ENCODE results near the gene CADM2. TPM values are rescaled to one million over a fixed set of nuclear protein-coding genes. Genes with fewer than 3 reads are reported as not detected.

CADM2 gene
- total and polyA plus RNA-seq, 5 experiments from 2014 or later, result 0.12 to 0.96 (median 0.55) TPM; not detected in 2

DNA sequence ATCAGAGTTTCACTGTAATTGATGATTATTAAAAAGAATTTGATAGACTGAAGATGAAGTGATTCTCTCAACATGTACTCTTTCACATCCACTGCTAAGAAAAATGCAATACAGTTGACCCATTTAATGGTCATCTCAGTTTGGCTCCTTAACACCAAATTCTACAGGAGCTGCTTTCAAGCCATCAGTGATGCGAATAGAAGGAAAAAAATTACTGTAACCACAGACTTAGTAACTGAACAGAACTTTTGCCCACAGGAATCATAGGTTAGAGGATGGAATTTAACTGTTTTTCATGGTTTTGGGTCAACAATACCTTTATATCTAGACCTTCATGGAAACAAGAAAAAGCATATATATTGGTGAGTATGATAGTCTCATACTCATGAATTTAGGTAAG lies 633.5 kb downstream of the CADM2 start:
- Mint-ChIP-seq H3K9me3 (peaks cover 0 to 2% (median 0%) of the 10 kb centered on the region in 9 donors), H3K36me3 (no peaks in the 10 kb centered on the region), H3K4me3 (no peak overlapping the region), H3K4me1 (no peaks in the 10 kb centered on the region), H3K27me3 (no peaks in the 10 kb centered on the region), H3K27ac (no peak overlapping the region)
- DNase-seq, result no peak
- POLR2A ChIA-PET, result no interaction called here
- ATAC-seq, result no peak

DNA sequence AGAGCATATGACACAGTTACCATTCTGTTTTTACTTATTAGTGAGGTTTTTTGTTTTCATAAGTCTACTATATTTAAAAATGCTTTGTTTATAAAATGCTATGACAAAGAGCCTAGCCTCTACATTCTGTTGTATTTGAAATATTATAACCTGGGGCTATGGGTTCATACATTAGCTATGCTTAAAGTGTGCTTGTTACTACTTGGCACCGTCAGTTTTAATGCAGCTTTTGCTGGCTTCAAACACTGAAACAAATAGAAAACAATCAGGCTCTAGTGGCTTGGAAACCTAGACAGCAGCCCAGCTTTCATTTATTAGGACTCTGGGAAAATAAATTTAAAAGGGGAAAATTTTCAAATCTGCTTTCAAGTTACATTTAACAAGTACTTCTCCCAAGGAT lies 635.9 kb downstream of the CADM2 start:
- ATAC-seq (no peak), DNase-seq (no peak)
- POLR2A ChIA-PET, result no interaction called here
- Mint-ChIP-seq H3K27ac (no peak overlapping the region), H3K4me3 (no peak overlapping the region), H3K9me3 (peaks cover 0 to 2% (median 0%) of the 10 kb centered on the region in 9 donors), H3K27me3 (no peaks in the 10 kb centered on the region), H3K36me3 (no peaks in the 10 kb centered on the region), H3K4me1 (no peaks in the 10 kb centered on the region)

DNA sequence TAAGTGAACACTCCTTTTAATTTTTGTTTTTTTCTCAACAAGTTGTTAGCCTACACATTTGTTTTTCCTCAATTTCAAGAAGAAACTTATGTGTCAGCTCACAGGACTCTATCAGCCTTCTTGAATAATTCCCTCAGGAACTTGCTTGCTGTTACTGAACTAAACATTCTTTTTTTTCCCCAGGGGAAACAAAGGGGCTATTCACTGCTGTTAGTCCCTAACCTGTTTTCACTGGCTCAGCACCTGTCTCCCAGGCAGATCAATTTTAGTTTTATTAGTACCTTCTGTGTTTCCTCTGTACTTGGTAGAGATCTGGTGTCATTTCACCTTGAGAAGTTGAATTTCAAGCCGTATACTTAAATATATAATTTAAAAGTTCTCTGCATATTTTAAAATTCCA lies 644.6 kb downstream of the CADM2 start:
- no peaks in the 10 kb centered on the region for H3K27me3 Mint-ChIP-seq
- H3K27ac Mint-ChIP-seq, result no peak overlapping the region
- no peaks in the 10 kb centered on the region for H3K4me1 Mint-ChIP-seq
- H3K4me3 Mint-ChIP-seq, result no peak overlapping the region
- H3K36me3 Mint-ChIP-seq, result no peaks in the 10 kb centered on the region
- POLR2A ChIA-PET, result no interaction called here
- no peak for DNase-seq
- H3K9me3 Mint-ChIP-seq, result peaks cover 0 to 5% (median 0%) of the 10 kb centered on the region in 9 donors
- ATAC-seq, result no peak

DNA sequence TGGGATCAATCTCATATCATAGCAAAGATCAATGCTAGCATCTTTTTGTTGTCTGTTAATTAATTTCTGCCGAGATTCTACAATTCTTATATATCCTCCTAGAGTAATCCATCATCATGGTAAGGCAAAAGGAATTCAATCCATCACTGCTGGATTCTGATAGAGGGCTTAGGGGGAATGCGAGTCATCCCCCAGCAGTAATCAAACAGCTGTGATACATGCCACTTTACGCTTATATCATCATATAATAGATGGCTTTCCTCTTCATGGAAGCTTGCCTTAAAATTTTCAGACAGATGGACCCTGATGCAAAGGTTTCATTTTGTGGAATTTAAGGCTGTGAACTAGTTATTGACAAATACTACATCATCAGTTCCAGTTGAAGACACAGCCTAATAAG lies 645.9 kb downstream of the CADM2 start:
- H3K27ac Mint-ChIP-seq, result no peak overlapping the region

DNA sequence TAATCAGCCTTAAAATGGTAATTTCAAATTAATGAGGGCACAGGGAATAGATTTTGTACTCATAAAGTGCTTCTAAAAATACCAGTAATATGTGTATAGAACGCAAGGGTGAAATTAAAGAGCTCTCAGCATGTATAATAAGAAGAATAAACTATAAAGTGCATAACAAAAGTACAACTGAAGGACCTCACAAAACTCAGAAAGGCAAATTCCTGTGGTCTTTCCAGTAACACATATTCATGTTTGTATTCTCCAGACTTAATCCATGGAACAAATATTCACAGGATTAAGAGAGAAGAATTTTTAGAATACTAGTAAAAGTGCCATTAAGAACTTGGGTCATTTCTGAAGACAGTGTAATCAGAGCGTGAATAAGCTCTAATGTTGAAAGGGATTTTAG lies 646.3 kb downstream of the CADM2 start:
- H3K4me3 Mint-ChIP-seq, result no peak overlapping the region
- H3K27ac Mint-ChIP-seq, result no peak overlapping the region
- H3K4me1 Mint-ChIP-seq, result no peaks in the 10 kb centered on the region
- no peak for DNase-seq
- POLR2A ChIA-PET, result no interaction called here
- no peaks in the 10 kb centered on the region for H3K36me3 Mint-ChIP-seq
- peaks cover 0 to 5% (median 0%) of the 10 kb centered on the region in 9 donors for H3K9me3 Mint-ChIP-seq
- no peak for ATAC-seq
- H3K27me3 Mint-ChIP-seq, result no peaks in the 10 kb centered on the region

More for the DNA sequence above, 645.9 kb downstream of the CADM2 start:
- ATAC-seq (no peak), DNase-seq (no peak)
- POLR2A ChIA-PET, result no interaction called here
- Mint-ChIP-seq H3K9me3 (peaks cover 0 to 5% (median 0%) of the 10 kb centered on the region in 9 donors), H3K4me3 (no peak overlapping the region), H3K36me3 (no peaks in the 10 kb centered on the region), H3K27me3 (no peaks in the 10 kb centered on the region), H3K4me1 (no peaks in the 10 kb centered on the region)

DNA sequence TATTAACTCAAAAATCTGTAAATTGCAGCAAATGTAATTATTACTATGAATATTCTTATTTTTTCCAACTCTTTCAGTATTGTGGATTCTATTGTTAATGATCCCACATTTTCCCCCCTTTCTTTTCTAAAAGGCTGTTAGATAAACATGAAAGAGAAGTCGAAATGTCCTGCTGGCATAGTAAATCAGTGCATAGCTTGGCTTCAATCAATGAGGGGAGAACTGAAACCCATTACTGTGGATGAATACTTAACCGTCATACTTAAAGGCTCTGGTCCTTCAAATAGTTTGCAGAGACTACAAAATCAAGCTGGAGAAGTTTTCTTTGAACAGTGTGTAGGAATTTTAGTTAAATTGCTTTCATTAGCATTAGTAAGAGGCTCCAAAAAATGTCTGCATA lies 667.9 kb downstream of the CADM2 start:
- no peak overlapping the region for H3K4me3 Mint-ChIP-seq
- H3K36me3 Mint-ChIP-seq, result no peaks in the 10 kb centered on the region
- POLR2A ChIA-PET, result no interaction called here
- ATAC-seq (no peak), DNase-seq (no peak)
- H3K27me3 Mint-ChIP-seq, result no peaks in the 10 kb centered on the region
- H3K9me3 Mint-ChIP-seq, result peaks cover 0 to 11% (median 4%) of the 10 kb centered on the region in 9 donors
- no peak overlapping the region for H3K27ac Mint-ChIP-seq
- H3K4me1 Mint-ChIP-seq, result no peaks in the 10 kb centered on the region

GRCh38 chr3:85627932-85628331 lies 669.1 kb downstream of the CADM2 start:
- ATAC-seq, result no peak
- Mint-ChIP-seq H3K9me3 (peaks cover 0 to 11% (median 4%) of the 10 kb centered on the region in 9 donors), H3K36me3 (no peaks in the 10 kb centered on the region), H3K27ac (no peak overlapping the region), H3K4me3 (no peak overlapping the region), H3K4me1 (no peaks in the 10 kb centered on the region), H3K27me3 (no peaks in the 10 kb centered on the region)
- POLR2A ChIA-PET, result no interaction called here
- no peak for DNase-seq

- Mint-ChIP-seq H3K4me1 (no peaks in the 10 kb centered on the region), H3K4me3 (no peak overlapping the region), H3K27ac (no peak overlapping the region), H3K27me3 (no peaks in the 10 kb centered on the region), H3K9me3 (peaks cover 0 to 12% (median 4%) of the 10 kb centered on the region in 9 donors), H3K36me3 (no peaks in the 10 kb centered on the region)
- POLR2A ChIA-PET, result no interaction called here
- ATAC-seq (no peak), DNase-seq (no peak)
These were observed 672.3 kb downstream of the CADM2 start for GRCh38 chr3:85631070-85631469.

GRCh38 chr3:85632921-85633320 lies 674.1 kb downstream of the CADM2 start:
- Mint-ChIP-seq H3K36me3 (no peaks in the 10 kb centered on the region), H3K4me3 (no peak overlapping the region), H3K27me3 (no peaks in the 10 kb centered on the region), H3K9me3 (peaks cover 0 to 12% (median 0%) of the 10 kb centered on the region in 9 donors), H3K27ac (no peak overlapping the region), H3K4me1 (no peaks in the 10 kb centered on the region)
- ATAC-seq, result no peak
- DNase-seq, result no peak
- POLR2A ChIA-PET, result no interaction called here

- ATAC-seq, result no peak
- H3K9me3 Mint-ChIP-seq, result peaks cover 3 to 15% (median 8%) of the 10 kb centered on the region in 9 donors
These were observed 693.6 kb downstream of the CADM2 start for GRCh38 chr3:85652360-85652759.

DNA sequence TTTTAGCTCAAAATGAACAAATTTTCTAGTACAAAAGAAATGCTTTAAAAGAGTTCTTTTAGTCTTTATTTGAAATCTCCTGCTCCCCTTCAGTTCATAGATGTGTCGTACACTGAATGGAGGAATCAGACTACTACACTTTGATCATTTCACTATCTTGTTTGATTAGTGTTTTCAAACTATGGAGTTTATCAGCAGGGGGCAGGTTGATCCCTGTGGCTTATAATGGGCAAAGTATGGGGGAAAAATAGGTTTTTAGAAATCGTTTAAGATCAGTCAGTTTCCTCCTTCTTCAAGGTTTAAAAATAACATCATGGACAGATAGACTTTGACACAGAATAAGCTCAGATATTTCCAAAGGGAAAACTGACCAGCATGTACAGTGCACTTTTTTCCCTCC lies 701.7 kb downstream of the CADM2 start:
- DNase-seq (no peak), ATAC-seq (no peak)
- H3K27me3 Mint-ChIP-seq, result no peaks in the 10 kb centered on the region
- H3K9me3 Mint-ChIP-seq, result peaks cover 0 to 14% (median 0%) of the 10 kb centered on the region in 9 donors
- H3K4me3 Mint-ChIP-seq, result no peak overlapping the region
- H3K27ac Mint-ChIP-seq, result no peak overlapping the region
- H3K36me3 Mint-ChIP-seq, result no peaks in the 10 kb centered on the region
- no peaks in the 10 kb centered on the region for H3K4me1 Mint-ChIP-seq
- POLR2A ChIA-PET, result no interaction called here

More at GRCh38 chr3:85652360-85652759, 693.6 kb downstream of the CADM2 start:
- no peak overlapping the region for H3K4me3 Mint-ChIP-seq
- H3K27ac Mint-ChIP-seq, result no peak overlapping the region
- POLR2A ChIA-PET, result no interaction called here
- H3K4me1 Mint-ChIP-seq, result no peaks in the 10 kb centered on the region
- no peak for DNase-seq
- no peaks in the 10 kb centered on the region for H3K36me3 Mint-ChIP-seq
- H3K27me3 Mint-ChIP-seq, result no peaks in the 10 kb centered on the region

GRCh38 chr3:85662462-85662861 lies 703.7 kb downstream of the CADM2 start:
- Mint-ChIP-seq H3K9me3 (peaks cover 0 to 8% (median 4%) of the 10 kb centered on the region in 9 donors), H3K36me3 (no peaks in the 10 kb centered on the region), H3K27ac (no peak overlapping the region), H3K4me1 (no peaks in the 10 kb centered on the region), H3K4me3 (no peak overlapping the region), H3K27me3 (no peaks in the 10 kb centered on the region)
- ATAC-seq (no peak), DNase-seq (no peak)
- POLR2A ChIA-PET, result no interaction called here

- DNase-seq, result no peak
- Mint-ChIP-seq H3K4me3 (no peak overlapping the region), H3K9me3 (peaks cover 0 to 20% (median 4%) of the 10 kb centered on the region in 9 donors), H3K27ac (no peak overlapping the region), H3K27me3 (no peaks in the 10 kb centered on the region), H3K4me1 (no peaks in the 10 kb centered on the region), H3K36me3 (no peaks in the 10 kb centered on the region)
- no peak for ATAC-seq
- POLR2A ChIA-PET, result no interaction called here
These were observed 709.0 kb downstream of the CADM2 start for GRCh38 chr3:85667744-85668143.

GRCh38 chr3:85670634-85671205 lies 711.9 kb downstream of the CADM2 start:
- no peak for ATAC-seq

More at GRCh38 chr3:85670634-85671205, 711.9 kb downstream of the CADM2 start:
- Mint-ChIP-seq H3K4me1 (no peaks in the 10 kb centered on the region), H3K27ac (no peak overlapping the region), H3K4me3 (no peak overlapping the region), H3K36me3 (no peaks in the 10 kb centered on the region), H3K27me3 (no peaks in the 10 kb centered on the region), H3K9me3 (peaks cover 0 to 19% (median 6%) of the 10 kb centered on the region in 9 donors)
- DNase-seq, result no peak
- POLR2A ChIA-PET, result no interaction called here

All from naive thymus-derived CD8-positive, alpha-beta T cell (primary cell).